Astrocyte (in vitro differentiated cells and primary cell): ENCODE results near the gene ZNF768.

Experiments
- CTCF ChIP-seq: IDR thresholded peaks from 2 replicates; pipeline ENCODE4 v1.5.1; 2011; ENCODE audit warnings: low read depth, mild to moderate bottlenecking, inconsistent platforms, low read length, moderate library complexity; ENCODE audit not compliant: insufficient read depth
- EZH2 ChIP-seq: IDR thresholded peaks from 2 replicates; pipeline ENCODE4 v1.6.1; 2012; ENCODE audit warnings: mild to moderate bottlenecking, low read length, inconsistent platforms; ENCODE audit not compliant: insufficient read depth

- TF ChIP-seq CTCF (peak; percentile 2), EZH2 (no peak)
These were observed 8.9 kb upstream of the ZNF768 start for GRCh38 chr16:30535106-30535776.
